HCT116 (cell line): ENCODE results near the gene UNC45A. TPM values are rescaled to one million over a fixed set of nuclear protein-coding genes. Genes with fewer than 3 reads are reported as not detected.

Experiments
- ATAC-seq: fragments of 200-7000 bp; cut with Tn5 transposase; 2 replicates; pipeline ENCODE4 v1.9.1; 2020; ENCODE audit warnings: mild to moderate bottlenecking, moderate library complexity
- BruUV-seq: library from RNA; stranded (reverse); fragments of 400-500 nt; replicated peaks from 2 replicates; lab custom pipeline; 2021; lab: Mats Ljungman, UMichigan
- CTCF ChIA-PET: fragments of 300-600 bp; sonication (Branson Sonifier 250); formaldehyde crosslinking; loops from one replicate; lab custom pipeline; 2021; ENCODE audit warnings: antibody characterized with exemption; lab: Charles Lee
- POLR2A ChIA-PET: fragments of 300-600, 350-600 bp; sonication (Branson Sonifier 250); formaldehyde crosslinking; loops from one replicate; lab custom pipeline; 2021; ENCODE audit warnings: antibody characterized with exemption; lab: Charles Lee
- RAD21 ChIA-PET, 2 experiments: fragments of 300-600 bp; sonication (Branson Sonifier 250); formaldehyde crosslinking; loops; one replicate each; lab custom pipeline; 2023; ENCODE audit warnings: low total read pairs in 2 of 2; ENCODE audit not compliant: uncharacterized antibody in 2 of 2, unreplicated experiment in 2 of 2, low non-redundant PET in 1 of 2; lab: Charles Lee
- DNase-seq: peaks from one replicate; pipeline ENCODE4 v3.0.0-alpha.2; 2010; ENCODE audit warnings: low read depth, low spot score
- H2AFZ ChIP-seq: fragments of 200-600 bp; shearing (Covaris generic), sonication (generic); 2 replicates; pipeline ENCODE4 v1.6.1; 2017; ENCODE audit warnings: low read depth, mixed run types, mixed read lengths, antibody characterized with exemption, low read length; ENCODE audit not compliant: poor library complexity, severe bottlenecking
- H3K27ac ChIP-seq: 2 replicates; pipeline ENCODE4 v1.5.1; 2012; ENCODE audit warnings: low read depth, low read length
- H3K27me3 ChIP-seq: fragments of 200-600 bp; sonication (generic); 2 replicates; pipeline ENCODE4 v1.6.1; 2016; ENCODE audit warnings: mixed run types, low read length, mixed read lengths; ENCODE audit not compliant: insufficient read depth
- H3K36me3 ChIP-seq, 2 experiments: fragments of 200-500 bp in 1 of 2; fragments of 200-600 bp in 1 of 2; sonication (Bioruptor generic) in 1 of 2; sonication (generic) in 1 of 2; 2 replicates each; pipeline versions ENCODE4 v1.5.1 to v1.6.1; 2014 to 2016; ENCODE audit warnings: low read length in 2 of 2, inconsistent platforms in 1 of 2, mixed read lengths in 1 of 2, mixed run types in 1 of 2; ENCODE audit not compliant: insufficient read depth in 2 of 2, control insufficient read depth in 1 of 2
- H3K4me1 ChIP-seq, 2 experiments: fragments of 200-600 bp in 1 of 2; sonication (generic) in 1 of 2; 2 replicates each; pipeline versions ENCODE4 v1.5.1 to v1.6.1; 2012 to 2017; ENCODE audit warnings: low read length in 2 of 2, inconsistent platforms in 1 of 2, mild to moderate bottlenecking in 1 of 2, mixed read lengths in 1 of 2, mixed run types in 1 of 2, moderate library complexity in 1 of 2; ENCODE audit not compliant: insufficient read depth in 2 of 2, control insufficient read depth in 1 of 2
- H3K4me2 ChIP-seq: fragments of 200-600 bp; sonication (generic); 2 replicates; pipeline ENCODE4 v1.6.1; 2017; ENCODE audit warnings: mixed run types, low read length, mixed read lengths
- H3K4me3 ChIP-seq, 2 experiments: fragments of 200-600 bp in 1 of 2; sonication (generic) in 1 of 2; replicated peaks in 1 of 2; 2 replicates each; pipeline ENCODE4 v1.5.1; 2011 to 2016; ENCODE audit warnings: low read length in 2 of 2, control low read depth in 1 of 2, low read depth in 1 of 2, mild to moderate bottlenecking in 1 of 2, mixed read lengths in 1 of 2, mixed run types in 1 of 2
- H3K79me2 ChIP-seq: fragments of 200-600 bp; sonication (generic); 2 replicates; pipeline ENCODE4 v1.6.1; 2017; ENCODE audit warnings: mild to moderate bottlenecking, mixed run types, low read length, moderate library complexity, mixed read lengths; ENCODE audit not compliant: insufficient read depth
- H3K9ac ChIP-seq: fragments of 200-600 bp; sonication (generic); 2 replicates; pipeline ENCODE4 v1.6.1; 2016; ENCODE audit warnings: low read length, mixed read lengths
- H3K9me2 ChIP-seq: fragments of 200-600 bp; sonication (generic), shearing (Covaris generic); 2 replicates; pipeline ENCODE4 v1.6.1; 2017; ENCODE audit warnings: mixed run types, mild to moderate bottlenecking, moderate library complexity; ENCODE audit not compliant: insufficient read depth
- H3K9me3 ChIP-seq, 2 experiments: fragments of 200-500 bp in 1 of 2; fragments of 200-600 bp in 1 of 2; sonication (Bioruptor generic) in 1 of 2; sonication (generic) in 1 of 2; 2 replicates each; pipeline ENCODE4 v1.6.1; 2014 to 2017; ENCODE audit warnings: low read length in 2 of 2, mixed read lengths in 2 of 2, inconsistent platforms in 1 of 2, low read depth in 1 of 2, mild to moderate bottlenecking in 1 of 2, mixed run types in 1 of 2, moderate library complexity in 1 of 2; ENCODE audit not compliant: control insufficient read depth in 1 of 2, insufficient read depth in 1 of 2
- H4K20me1 ChIP-seq: fragments of 200-600 bp; sonication (generic), shearing (Covaris generic); 2 replicates; pipeline ENCODE4 v1.6.1; 2017; ENCODE audit warnings: mixed run types, mild to moderate bottlenecking, moderate library complexity; ENCODE audit not compliant: insufficient read depth
- CBX3 ChIP-seq: IDR thresholded peaks from 2 replicates; pipeline ENCODE4 v1.6.1; 2012; ENCODE audit warnings: low read depth
- CEBPB ChIP-seq: IDR thresholded peaks from 2 replicates; pipeline ENCODE4 v1.6.1; 2012; ENCODE audit warnings: low read depth
- EGR1 ChIP-seq: IDR thresholded peaks from 2 replicates; pipeline ENCODE4 v1.6.1; 2012; ENCODE audit warnings: low read depth
- ELF1 ChIP-seq: IDR thresholded peaks from 2 replicates; pipeline ENCODE4 v1.6.1; 2012; ENCODE audit warnings: low read depth, borderline replicate concordance
- EZH2 ChIP-seq: fragments of 200-600 bp; sonication (generic); IDR thresholded peaks from 2 replicates; pipeline ENCODE4 v1.6.1; 2017; ENCODE audit warnings: antibody characterized with exemption, mixed run types
- EZH2phosphoT487 ChIP-seq: fragments of 200-600 bp; IDR thresholded peaks from 2 replicates; pipeline ENCODE4 v1.6.1; 2018; ENCODE audit warnings: antibody characterized with exemption, borderline replicate concordance
- FOSL1 ChIP-seq: IDR thresholded peaks from 2 replicates; pipeline ENCODE4 v1.6.1; 2012; ENCODE audit warnings: low read depth
- POLR2A ChIP-seq: IDR thresholded peaks from 2 replicates; pipeline ENCODE4 v1.7.0; 2011; ENCODE audit warnings: borderline replicate concordance; ENCODE audit not compliant: insufficient read depth, insufficient read length; ENCODE audit errors: extremely low read depth
- POLR2AphosphoS5 ChIP-seq: IDR thresholded peaks from 2 replicates; pipeline ENCODE4 v1.6.1; 2011; ENCODE audit warnings: mild to moderate bottlenecking, low read depth, low read length, moderate library complexity
- RAD21 ChIP-seq: IDR thresholded peaks from 2 replicates; pipeline ENCODE4 v1.6.1; 2012; ENCODE audit warnings: low read depth, mild to moderate bottlenecking
- SP1 ChIP-seq: IDR thresholded peaks from 2 replicates; pipeline ENCODE4 v1.6.1; 2012; ENCODE audit warnings: low read depth
- SRF ChIP-seq: IDR thresholded peaks from 2 replicates; pipeline ENCODE4 v1.6.1; 2012; ENCODE audit warnings: low read depth
- TCF7L2 ChIP-seq: IDR thresholded peaks from 2 replicates; pipeline ENCODE4 v1.7.0; 2011; ENCODE audit warnings: borderline replicate concordance, inconsistent platforms; ENCODE audit not compliant: insufficient read depth, insufficient read length; ENCODE audit errors: extremely low read depth
- YY1 ChIP-seq: IDR thresholded peaks from 2 replicates; pipeline ENCODE4 v1.6.1; 2011; ENCODE audit warnings: low read length, low read depth, moderate library complexity, mild to moderate bottlenecking; ENCODE audit not compliant: insufficient replicate concordance; ENCODE audit errors: extremely low read depth
- ZFX ChIP-seq: fragments of 450-650 bp; IDR thresholded peaks from 2 replicates; pipeline ENCODE4 v1.6.1; 2017
- ZNF274 ChIP-seq: fragments of 200-500 bp; sonication (Bioruptor generic); IDR thresholded peaks from 2 replicates; pipeline ENCODE4 v1.6.1; 2014; ENCODE audit warnings: mild to moderate bottlenecking, low read depth, low read length, inconsistent platforms
- intact Hi-C: fragments of 100-400 bp; cut with micrococcal nuclease; formaldehyde crosslinking; loops from 2 replicates; pipeline ENCODE4 v1.10.0; 2022
- total RNA-seq: library from RNA; stranded (reverse); gene quantifications from one replicate; pipeline ENCODE4 v1.2.1, GENCODE V29; 2021; ENCODE audit not compliant: unreplicated experiment
- TF ChIP-seq, protein P1 (sequence below): IDR thresholded peaks from 2 replicates; pipeline ENCODE4 v1.6.1; 2012
- TF ChIP-seq, protein P2 (sequence below): IDR thresholded peaks from 2 replicates; pipeline ENCODE4 v1.6.1; 2011; ENCODE audit warnings: mild to moderate bottlenecking, low read length, moderate library complexity; ENCODE audit not compliant: insufficient replicate concordance; ENCODE audit errors: extremely low read depth
- TF ChIP-seq, protein P3 (sequence below): IDR thresholded peaks from 2 replicates; pipeline ENCODE4 v1.6.1; 2012
- TF ChIP-seq, protein P4 (sequence below), 3 experiments: fragments of 200-600 bp in 1 of 3; sonication (generic) in 1 of 3; IDR thresholded peaks in 2 of 3; conservative IDR thresholded peaks in 1 of 3; 2 replicates each; pipeline ENCODE4 v1.5.1; 2012 to 2017; ENCODE audit warnings: low read depth in 2 of 3, low read length in 2 of 3, antibody characterized with exemption in 1 of 3, borderline replicate concordance in 1 of 3, control low read depth in 1 of 3, mild to moderate bottlenecking in 1 of 3, mixed read lengths in 1 of 3, mixed run types in 1 of 3, moderate library complexity in 1 of 3; ENCODE audit not compliant: insufficient read depth in 1 of 3

The UNC45A gene
- total RNA-seq, 1 experiment from 2014 or later: 95.4 TPM

DNA sequence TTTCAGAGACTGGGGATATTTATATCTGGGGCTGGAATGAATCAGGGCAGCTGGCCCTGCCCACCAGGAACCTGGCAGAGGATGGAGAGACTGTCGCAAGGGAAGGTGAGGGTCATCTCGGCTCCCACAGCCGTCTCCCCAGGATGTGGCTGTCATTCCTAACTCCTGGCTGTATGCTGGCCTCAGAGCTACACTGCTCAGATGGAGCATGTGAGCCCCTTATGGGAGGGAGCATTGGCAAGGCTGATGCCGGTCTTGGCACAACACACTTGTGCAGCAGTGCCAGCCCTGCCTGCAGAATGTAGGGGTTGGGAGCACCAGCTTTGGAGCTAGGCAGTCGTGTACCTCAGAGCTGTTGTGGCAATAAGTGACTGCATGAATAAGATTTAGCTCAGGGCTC lies 24.8 kb downstream of the UNC45A start:
- no peak for ATAC-seq
- Histone ChIP-seq H3K27ac (no peak overlapping the region), H3K79me2 (peaks cover 45% of the 10 kb centered on the region), H3K4me1 (peaks cover 6 to 11% of the 10 kb centered on the region in 2 experiments), H3K36me3 (peaks cover 21 to 24% of the 10 kb centered on the region in 2 experiments; a peak in 3 of 4 replicates), H3K27me3 (no peaks in the 10 kb centered on the region), H3K4me3 (no peak overlapping the region), H2AFZ (no peak overlapping the region), H4K20me1 (no peaks in the 10 kb centered on the region), H3K9me2 (no peaks in the 10 kb centered on the region)
- intact Hi-C loops: no loop called here
- ChIA-PET CTCF (interaction anchor here (2.6 kb wide), 1 partner anchor 25 kb away, joined by 8 read pairs; the partner anchor contains the start of gene UNC45A), RAD21 (no interaction called here), POLR2A (no interaction called here)
- no peak for TF ChIP-seq ELF1
- no peak for TF ChIP-seq SRF
- no peak for TF ChIP-seq POLR2AphosphoS5
- no peak for TF ChIP-seq POLR2A
- TF ChIP-seq EGR1: no peak
- no peak for TF ChIP-seq EZH2phosphoT487
- TF ChIP-seq, protein P1, sequence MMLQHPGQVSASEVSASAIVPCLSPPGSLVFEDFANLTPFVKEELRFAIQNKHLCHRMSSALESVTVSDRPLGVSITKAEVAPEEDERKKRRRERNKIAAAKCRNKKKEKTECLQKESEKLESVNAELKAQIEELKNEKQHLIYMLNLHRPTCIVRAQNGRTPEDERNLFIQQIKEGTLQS: no peak
- TF ChIP-seq RAD21: no peak
- TF ChIP-seq CEBPB: no peak
- TF ChIP-seq ZNF274: no peak
- TF ChIP-seq, protein P2, sequence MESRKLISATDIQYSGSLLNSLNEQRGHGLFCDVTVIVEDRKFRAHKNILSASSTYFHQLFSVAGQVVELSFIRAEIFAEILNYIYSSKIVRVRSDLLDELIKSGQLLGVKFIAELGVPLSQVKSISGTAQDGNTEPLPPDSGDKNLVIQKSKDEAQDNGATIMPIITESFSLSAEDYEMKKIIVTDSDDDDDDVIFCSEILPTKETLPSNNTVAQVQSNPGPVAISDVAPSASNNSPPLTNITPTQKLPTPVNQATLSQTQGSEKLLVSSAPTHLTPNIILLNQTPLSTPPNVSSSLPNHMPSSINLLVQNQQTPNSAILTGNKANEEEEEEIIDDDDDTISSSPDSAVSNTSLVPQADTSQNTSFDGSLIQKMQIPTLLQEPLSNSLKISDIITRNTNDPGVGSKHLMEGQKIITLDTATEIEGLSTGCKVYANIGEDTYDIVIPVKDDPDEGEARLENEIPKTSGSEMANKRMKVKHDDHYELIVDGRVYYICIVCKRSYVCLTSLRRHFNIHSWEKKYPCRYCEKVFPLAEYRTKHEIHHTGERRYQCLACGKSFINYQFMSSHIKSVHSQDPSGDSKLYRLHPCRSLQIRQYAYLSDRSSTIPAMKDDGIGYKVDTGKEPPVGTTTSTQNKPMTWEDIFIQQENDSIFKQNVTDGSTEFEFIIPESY: no peak
- no peak for TF ChIP-seq FOSL1
- TF ChIP-seq ZFX: no peak
- TF ChIP-seq, protein P3, sequence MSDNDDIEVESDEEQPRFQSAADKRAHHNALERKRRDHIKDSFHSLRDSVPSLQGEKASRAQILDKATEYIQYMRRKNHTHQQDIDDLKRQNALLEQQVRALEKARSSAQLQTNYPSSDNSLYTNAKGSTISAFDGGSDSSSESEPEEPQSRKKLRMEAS: no peak
- TF ChIP-seq TCF7L2: no peak
- TF ChIP-seq SP1: no peak
- TF ChIP-seq, protein P4, sequence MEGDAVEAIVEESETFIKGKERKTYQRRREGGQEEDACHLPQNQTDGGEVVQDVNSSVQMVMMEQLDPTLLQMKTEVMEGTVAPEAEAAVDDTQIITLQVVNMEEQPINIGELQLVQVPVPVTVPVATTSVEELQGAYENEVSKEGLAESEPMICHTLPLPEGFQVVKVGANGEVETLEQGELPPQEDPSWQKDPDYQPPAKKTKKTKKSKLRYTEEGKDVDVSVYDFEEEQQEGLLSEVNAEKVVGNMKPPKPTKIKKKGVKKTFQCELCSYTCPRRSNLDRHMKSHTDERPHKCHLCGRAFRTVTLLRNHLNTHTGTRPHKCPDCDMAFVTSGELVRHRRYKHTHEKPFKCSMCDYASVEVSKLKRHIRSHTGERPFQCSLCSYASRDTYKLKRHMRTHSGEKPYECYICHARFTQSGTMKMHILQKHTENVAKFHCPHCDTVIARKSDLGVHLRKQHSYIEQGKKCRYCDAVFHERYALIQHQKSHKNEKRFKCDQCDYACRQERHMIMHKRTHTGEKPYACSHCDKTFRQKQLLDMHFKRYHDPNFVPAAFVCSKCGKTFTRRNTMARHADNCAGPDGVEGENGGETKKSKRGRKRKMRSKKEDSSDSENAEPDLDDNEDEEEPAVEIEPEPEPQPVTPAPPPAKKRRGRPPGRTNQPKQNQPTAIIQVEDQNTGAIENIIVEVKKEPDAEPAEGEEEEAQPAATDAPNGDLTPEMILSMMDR (IDR thresholded peaks at IDR 0.05 in 2 of 3, conservative IDR thresholded peaks at IDR 0.05 in 1 of 3; ENCODE audit: borderline replicate concordance in 1 of 3, insufficient read depth in 1 of 3, low read depth in 2 of 3, low read length in 2 of 3): no peak
- TF ChIP-seq YY1: no peak
- TF ChIP-seq CBX3: no peak
- TF ChIP-seq EZH2: no peak
- TF ChIP-seq, all 23 proteins: peak for 0
- BruUV-seq: no TSS peak
- no peak for DNase-seq
- Histone ChIP-seq H3K9ac (no peak overlapping the region), H3K4me2 (no peak overlapping the region), H3K9me3 (no peaks in the 10 kb centered on the region)
